Prostate gland (tissue), 2 donors: ENCODE data around the gene SPATA2.

Experiments used
- CTCF ChIP-seq, 4 experiments: fragments of 200-600 bp in 2 of 4; fragments of 450-650 bp in 2 of 4; sonication (generic) in 2 of 4; IDR thresholded peaks; 1 replicate in 3 of 4; 2 replicates in 1 of 4; pipeline ENCODE4 v1.5.1; 2016 to 2019; ENCODE audit warnings: antibody characterized with exemption in 4 of 4, mild to moderate bottlenecking in 2 of 4, moderate library complexity in 2 of 4
- POLR2A ChIP-seq: fragments of 450-650 bp; IDR thresholded peaks from one replicate; pipeline ENCODE4 v1.6.1; 2016; ENCODE audit warnings: antibody characterized with exemption, mild to moderate bottlenecking
- POLR2AphosphoS5 ChIP-seq: sonication (generic); formaldehyde crosslinking; IDR thresholded peaks from one replicate; pipeline ENCODE4 v1.6.1; 2017; ENCODE audit warnings: antibody characterized with exemption

- no peak for TF ChIP-seq POLR2A
- TF ChIP-seq CTCF (IDR thresholded peaks at IDR 0.05), result no peak
- no peak for TF ChIP-seq POLR2AphosphoS5
These were observed 46.1 kb upstream of the SPATA2 start for GRCh38 chr20:49961413-49961812.
